A172 (cell line): ENCODE data around the gene PCSK2. TPM values are rescaled to one million over a fixed set of nuclear protein-coding genes. Genes with fewer than 3 reads are reported as not detected.

Source experiments
- DNase-seq: peaks from one replicate; pipeline ENCODE4 v3.0.0-alpha.2; 2015; ENCODE audit warnings: low spot score
- total RNA-seq: library from RNA; depleted of rRNA; stranded (reverse); fragments of >200 nt; shearing (Covaris generic); gene quantifications from 2 replicates; pipeline ENCODE4 v1.2.3, GENCODE V29; 2014

Gene PCSK2
- total RNA-seq, 1 experiment from 2014 or later = not detected

DNA sequence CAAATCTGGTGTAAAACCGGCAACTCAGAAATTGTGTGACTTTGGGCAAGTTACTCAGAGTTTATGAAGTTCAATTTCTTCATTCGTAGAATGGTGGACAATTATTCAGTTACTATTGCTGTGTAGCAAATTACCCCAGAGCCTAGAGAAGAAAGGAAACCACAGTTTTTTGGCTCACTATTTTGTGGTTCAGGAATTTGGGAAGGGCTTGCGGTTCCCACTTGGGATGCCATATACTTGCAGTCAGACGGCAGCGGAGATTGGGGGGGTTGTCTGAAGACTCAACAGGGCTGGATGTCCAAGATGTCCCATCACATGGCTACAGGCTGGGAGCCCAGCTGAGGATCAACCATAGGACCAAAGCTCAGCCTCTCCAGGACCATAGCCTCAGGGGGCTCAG is 108.1 kb downstream of the PCSK2 start:
- DNase-seq = no peak

- DNase-seq = no peak
Measured at GRCh38 chr20:17339000-17339399, 112.2 kb downstream of the PCSK2 start.

- no peak for DNase-seq
Measured at GRCh38 chr20:17343091-17343490, 116.3 kb downstream of the PCSK2 start.

- no peak for DNase-seq
Measured at GRCh38 chr20:17343656-17344452, 117.0 kb downstream of the PCSK2 start.

DNA sequence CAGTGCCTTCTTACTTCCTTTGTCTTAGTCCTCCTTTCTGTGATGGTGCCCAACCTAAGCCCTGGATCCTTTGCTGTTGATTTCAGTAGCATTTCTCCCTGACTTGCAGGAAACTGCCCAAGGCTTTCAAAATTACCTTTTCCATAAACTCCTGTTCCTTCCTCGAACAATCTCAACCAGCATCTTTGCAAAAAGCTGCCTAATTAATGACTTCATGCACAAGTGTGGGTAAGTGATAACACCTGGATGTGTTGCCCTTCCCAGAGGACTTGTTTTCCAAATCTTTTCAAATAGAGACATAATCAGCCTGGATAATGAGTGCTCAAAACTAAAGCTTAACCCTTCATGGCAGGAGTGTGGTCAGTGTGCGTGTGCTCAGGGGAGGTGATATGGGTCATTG is 118.0 kb downstream of the PCSK2 start:
- no peak for DNase-seq

- DNase-seq = no peak
Measured at GRCh38 chr20:17345321-17345720, 118.5 kb downstream of the PCSK2 start.

- DNase-seq = no peak
Measured at GRCh38 chr20:17350321-17350720, 123.5 kb downstream of the PCSK2 start.

DNA sequence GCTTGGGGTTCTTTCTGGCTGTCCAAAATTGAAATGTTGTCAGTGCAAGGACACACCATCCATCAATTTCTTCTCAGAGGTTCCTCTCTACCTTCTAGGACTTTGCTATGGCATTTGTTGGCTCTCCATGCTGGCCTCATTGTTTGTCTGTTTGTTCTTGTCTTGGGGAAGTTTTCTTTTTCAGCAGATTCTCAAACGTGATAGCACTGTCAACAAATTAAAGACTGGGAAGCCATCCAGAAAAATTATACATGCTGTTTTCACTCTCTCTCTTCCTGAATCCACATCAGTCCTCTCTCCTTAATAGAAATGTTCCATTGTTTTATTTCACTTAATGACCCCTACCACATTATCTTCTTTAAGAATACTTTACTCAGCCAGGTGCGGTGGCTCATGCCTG is 130.4 kb downstream of the PCSK2 start:
- no peak for DNase-seq

GRCh38 chr20:17358854-17359253 is 132.0 kb downstream of the PCSK2 start:
- DNase-seq = no peak

DNA sequence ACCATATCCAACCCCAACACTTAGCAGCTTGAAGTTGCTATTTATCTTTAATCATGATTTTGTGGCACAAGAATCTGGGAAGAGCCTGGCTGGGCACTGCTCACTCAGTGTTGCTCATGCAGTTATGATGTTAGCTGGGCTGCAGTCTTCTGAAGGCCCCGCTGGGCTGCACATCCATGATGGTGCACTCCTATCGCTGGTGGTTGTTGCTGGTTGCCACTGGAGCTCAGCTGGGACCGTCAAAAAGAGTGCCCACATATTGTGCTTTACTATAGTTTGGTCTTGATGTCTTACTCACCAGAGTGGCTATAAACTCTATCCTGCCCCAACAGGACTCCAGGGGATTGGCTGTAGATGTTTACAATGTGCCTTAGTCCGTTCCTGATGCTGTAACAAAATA is 137.8 kb downstream of the PCSK2 start:
- no peak for DNase-seq

DNA sequence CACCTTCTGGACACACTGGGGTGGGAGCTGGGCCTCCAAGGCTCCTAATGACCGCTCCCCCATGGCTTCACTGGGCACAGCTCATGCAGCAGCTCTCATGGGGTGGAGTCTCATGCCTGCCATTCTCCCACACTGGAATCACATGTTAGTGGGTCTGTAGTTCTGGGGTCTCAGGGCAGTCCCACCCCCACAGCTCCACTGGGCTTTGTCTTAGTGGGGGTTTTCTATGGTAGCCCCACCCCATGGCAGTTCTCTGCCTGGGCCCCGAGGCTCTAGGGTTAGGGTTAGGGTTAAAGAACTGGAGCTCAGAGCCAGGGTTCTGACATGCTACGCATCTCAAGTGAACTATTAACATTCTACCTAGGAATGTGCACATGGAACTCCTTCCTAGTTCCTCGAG is 139.0 kb downstream of the PCSK2 start:
- no peak for DNase-seq

- no peak for DNase-seq
Measured at GRCh38 chr20:17369506-17369905, 142.7 kb downstream of the PCSK2 start.

- no peak for DNase-seq
Measured at GRCh38 chr20:17372806-17373440, 146.1 kb downstream of the PCSK2 start.

- no peak for DNase-seq
Measured at GRCh38 chr20:17374086-17374485, 147.2 kb downstream of the PCSK2 start.

GRCh38 chr20:17376031-17376430 is 149.2 kb downstream of the PCSK2 start:
- DNase-seq = no peak

GRCh38 chr20:17377231-17377630 is 150.4 kb downstream of the PCSK2 start:
- no peak for DNase-seq

- DNase-seq = no peak
Measured at GRCh38 chr20:17379651-17380050, 152.8 kb downstream of the PCSK2 start.

- DNase-seq = no peak
Measured at GRCh38 chr20:17380801-17381200, 154.0 kb downstream of the PCSK2 start.

DNA sequence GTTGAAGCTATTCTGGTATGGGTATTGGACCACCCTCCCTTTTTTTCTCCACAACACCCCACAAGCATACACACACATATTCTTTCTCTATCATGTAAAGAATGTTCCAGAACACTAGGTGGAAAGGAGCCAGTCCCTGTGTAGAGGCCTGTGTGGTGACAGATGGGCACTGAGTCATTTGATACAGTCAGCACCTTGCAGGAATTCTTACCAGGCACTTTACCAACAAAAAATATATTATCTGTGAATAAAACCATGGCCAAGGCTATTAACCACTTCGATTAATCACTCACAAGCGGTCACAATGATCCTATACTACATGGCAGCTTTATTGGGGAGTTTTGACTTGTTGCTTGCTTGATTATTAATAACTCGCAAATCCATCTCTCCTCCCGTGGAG is 154.9 kb downstream of the PCSK2 start:
- DNase-seq = peak; percentile 4

- no peak for DNase-seq
Measured at GRCh38 chr20:17385798-17386197, 159.0 kb downstream of the PCSK2 start.

- no peak for DNase-seq
Measured at GRCh38 chr20:17390655-17391054, 163.8 kb downstream of the PCSK2 start.

DNA sequence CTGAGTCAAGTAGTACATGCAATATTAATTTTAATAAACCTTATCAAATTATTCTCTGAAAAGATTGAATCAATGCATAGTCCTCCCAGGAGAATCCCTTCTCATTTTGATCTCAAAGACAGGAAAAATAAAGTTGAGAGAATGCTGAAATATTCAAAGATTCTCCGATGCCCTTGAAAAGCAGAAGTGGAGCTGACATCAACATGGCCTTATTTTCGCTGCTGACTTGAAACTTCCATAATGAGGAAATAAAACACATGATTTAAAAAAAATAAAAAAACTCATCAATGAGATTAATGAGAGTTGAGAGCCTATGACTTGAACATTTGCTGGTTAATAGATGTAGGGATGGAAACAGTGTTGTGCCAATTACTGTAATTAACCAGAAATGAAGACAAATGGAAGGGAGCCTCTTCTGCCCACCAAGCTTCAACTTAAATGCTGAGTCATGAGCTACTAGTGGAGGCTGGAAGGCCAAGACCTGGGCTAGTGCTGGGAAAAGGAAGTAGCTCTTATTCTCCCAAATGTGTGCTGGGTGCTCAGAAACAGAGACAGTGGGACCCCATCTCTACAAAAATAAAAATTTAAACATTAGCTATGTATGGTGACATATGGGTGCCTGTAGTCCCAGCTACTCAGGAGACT is 164.4 kb downstream of the PCSK2 start:
- no peak for DNase-seq

DNA sequence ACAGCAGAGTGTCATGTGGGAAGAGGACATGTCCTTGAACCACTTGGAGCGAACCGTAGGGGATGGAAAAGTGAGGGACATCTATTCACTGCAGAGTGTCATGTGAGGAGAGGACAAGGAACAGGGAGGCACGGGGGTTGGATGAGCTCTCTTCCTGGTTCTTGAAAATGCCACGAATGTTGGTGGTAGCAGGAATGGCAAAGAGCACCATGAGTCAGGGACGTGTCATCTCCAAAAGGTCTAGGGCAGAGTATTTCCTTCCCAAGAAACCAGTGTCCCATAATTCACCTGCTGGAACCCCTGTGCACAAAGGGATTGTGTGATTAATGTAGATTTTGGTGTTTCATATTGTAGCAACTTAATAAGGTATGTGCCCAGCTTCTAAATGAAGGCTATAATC is 167.6 kb downstream of the PCSK2 start:
- peak; percentile 26 for DNase-seq
